Hematopoietic multipotent progenitor cell treated with erythropoietin and hydrocortisone succinate and interleukin-3 and kit ligand, for 6 days (in vitro differentiated cells): ENCODE measurements around the gene IPO11.
"Not testable (repeated sequence)": the region's sequence is repeated elsewhere in the genome, so short reads cannot be mapped to it uniquely, and the experiment has no call there.

ENCODE experiments used
- DNase-seq: peaks from one replicate; pipeline ENCODE4 v3.0.0-alpha.2; 2015

The IPO11 gene

GRCh38 chr5:62652225-62652624 lies 239.7 kb downstream of the IPO11 start:
- DNase-seq = no peak

GRCh38 chr5:62653001-62653863 lies 240.7 kb downstream of the IPO11 start:
- DNase-seq = peak; percentile 13

GRCh38 chr5:62653864-62654575 lies 241.5 kb downstream of the IPO11 start:
- DNase-seq = no peak

GRCh38 chr5:62657772-62658171 lies 245.2 kb downstream of the IPO11 start:
- not testable (repeated sequence) for DNase-seq

GRCh38 chr5:62661126-62661525 lies 248.6 kb downstream of the IPO11 start:
- no peak for DNase-seq

GRCh38 chr5:62662521-62662920 lies 250.0 kb downstream of the IPO11 start:
- DNase-seq = peak; percentile 18

GRCh38 chr5:62671479-62671878 lies 258.9 kb downstream of the IPO11 start:
- DNase-seq = no peak

- DNase-seq = not testable (repeated sequence)
These were observed 264.0 kb downstream of the IPO11 start for GRCh38 chr5:62676596-62676995.
